Left renal cortex interstitium (tissue), 4 donors: ENCODE data around the gene LIPC. TPM values are rescaled to one million over a fixed set of nuclear protein-coding genes. Genes with fewer than 3 reads are reported as not detected.
"Not testable (repeated sequence)": the region's sequence is repeated elsewhere in the genome, so short reads cannot be mapped to it uniquely, and the experiment has no call there.

Source experiments
- DNase-seq, 4 donors: peaks; one replicate each; pipeline ENCODE4 v3.0.0-alpha.2; 2013; ENCODE audit warnings: low read depth in 4 of 4, low spot score in 2 of 4, missing footprints in 1 of 4
- polyA plus RNA-seq, 4 donors: library from polyadenylated mRNA; unstranded; fragments of 120-200 nt; gene quantifications; one replicate each; pipeline ENCODE4 v1.2.1, GENCODE V29; 2013; ENCODE audit not compliant: insufficient read length in 4 of 4

LIPC gene
- polyA plus RNA-seq, 4 donors, result 11.8 to 18.8 (median 15.4) TPM

DNA sequence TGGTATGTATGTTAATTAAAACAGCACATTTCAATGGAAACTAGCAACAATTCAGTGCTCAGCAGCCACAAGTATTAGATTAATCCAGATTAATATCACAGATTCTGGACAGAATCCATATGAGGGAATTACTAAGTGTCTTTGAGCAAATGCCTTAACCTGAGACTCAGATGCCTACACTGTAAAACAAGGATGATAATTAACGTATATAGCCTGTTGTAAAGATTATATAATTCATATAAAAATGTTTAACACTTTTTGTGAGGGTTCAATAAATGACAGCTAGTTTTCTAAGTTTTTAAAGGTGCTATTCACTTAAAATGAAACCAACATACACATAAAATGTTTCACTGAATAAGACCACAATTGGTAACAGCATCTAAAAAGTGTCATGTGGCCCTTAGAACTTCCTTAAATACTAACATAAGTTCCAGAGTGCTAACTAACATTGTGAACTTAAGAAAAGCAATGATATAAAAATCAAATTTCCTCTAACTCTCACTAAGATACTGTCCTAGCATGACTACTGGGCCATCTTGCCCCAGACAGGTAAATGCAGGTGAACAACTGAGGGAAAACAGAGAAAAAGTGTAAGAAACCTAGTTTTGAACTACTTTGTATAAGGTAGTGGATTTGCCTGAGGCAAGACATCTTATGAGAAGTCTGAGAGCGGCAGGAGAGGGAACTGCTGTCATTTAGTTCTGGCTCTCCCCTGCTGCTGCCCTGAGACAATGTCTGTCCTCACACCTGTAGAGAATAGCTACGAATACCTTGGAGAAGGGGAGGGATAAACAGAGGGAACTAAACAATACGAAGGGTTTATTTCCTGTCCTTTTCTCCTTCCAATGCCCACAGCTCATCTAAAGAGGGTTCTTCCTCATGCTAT lies 166.4 kb downstream of the LIPC start:
- no peak for DNase-seq

DNA sequence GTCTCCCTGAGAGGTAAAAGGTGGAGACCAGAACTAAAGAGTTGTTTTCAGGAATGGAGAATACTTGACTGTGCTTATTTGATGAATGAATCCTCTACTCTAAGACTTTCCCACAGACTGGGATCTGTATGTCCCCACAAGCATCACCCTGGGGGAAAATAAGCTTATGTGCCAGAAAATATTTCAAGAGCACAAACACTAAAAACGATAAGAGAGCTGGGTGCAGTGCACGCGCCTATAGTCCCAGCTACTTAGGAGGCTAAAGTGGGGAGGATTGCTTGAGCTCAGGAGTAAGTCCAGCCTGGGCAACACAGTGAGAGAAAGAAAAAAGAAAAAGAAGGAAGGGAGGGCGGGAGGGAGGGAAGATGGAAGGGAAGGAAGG lies 167.0 kb downstream of the LIPC start:
- no peak for DNase-seq

DNA sequence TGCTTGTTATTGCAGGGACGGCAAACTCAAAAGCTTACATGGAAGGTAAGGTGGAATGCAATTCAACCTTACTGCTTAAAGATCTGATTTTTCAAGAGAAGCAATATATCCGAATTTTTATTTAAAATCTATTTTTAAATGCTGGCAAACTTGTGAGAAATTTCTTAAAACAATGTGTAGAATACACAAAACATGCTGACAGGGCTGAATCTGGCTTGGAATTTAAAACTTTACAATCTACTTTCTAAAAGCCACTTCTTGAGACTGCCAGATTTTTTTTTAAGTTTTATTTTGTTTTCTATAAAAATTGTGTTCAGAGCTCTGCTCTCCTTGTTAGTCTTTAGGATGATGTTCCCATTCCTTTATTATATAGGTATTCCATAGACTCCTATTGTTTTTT lies 171.0 kb downstream of the LIPC start:
- no peak for DNase-seq

DNA sequence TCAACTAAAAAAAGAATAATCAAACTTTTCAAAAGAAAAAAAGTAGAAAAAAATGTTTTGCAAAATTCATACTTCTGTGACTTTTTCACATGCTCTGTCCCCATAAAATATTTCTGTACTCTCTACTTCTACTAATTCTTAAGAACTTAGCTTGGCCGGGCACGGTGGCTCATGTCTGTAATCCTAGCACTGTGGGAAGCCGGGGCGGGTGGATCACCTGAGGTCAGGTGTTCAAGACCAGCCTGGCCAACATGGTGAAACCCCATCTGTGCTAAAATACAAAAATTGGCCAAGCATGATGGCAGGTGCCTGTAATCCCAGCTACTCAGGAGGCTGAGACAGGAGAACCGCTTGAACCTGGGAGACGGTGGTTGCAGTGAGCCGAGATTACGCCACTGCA lies 172.1 kb downstream of the LIPC start:
- DNase-seq, result not testable (repeated sequence)

DNA sequence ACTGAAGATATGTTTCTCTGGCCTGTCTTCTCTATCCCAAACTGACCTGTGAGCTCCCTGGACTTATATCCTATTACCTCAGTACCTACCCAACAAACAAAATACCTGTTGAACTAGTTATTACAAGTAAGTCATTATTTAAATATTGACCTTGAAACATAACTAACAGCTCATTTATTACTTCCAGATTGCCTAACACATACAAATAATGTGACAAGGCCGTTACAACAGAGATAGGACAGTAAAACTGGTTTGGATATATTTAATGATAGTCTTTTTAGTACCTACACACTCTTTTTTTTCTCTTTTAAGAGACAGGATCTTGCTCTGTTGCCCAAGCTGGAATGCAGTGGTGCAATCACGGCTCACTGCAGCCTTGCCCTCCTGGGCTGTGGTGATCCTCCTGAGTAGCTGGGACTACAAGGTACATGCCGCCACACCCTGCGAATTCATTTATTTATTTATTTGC lies 172.7 kb downstream of the LIPC start:
- no peak for DNase-seq

DNA sequence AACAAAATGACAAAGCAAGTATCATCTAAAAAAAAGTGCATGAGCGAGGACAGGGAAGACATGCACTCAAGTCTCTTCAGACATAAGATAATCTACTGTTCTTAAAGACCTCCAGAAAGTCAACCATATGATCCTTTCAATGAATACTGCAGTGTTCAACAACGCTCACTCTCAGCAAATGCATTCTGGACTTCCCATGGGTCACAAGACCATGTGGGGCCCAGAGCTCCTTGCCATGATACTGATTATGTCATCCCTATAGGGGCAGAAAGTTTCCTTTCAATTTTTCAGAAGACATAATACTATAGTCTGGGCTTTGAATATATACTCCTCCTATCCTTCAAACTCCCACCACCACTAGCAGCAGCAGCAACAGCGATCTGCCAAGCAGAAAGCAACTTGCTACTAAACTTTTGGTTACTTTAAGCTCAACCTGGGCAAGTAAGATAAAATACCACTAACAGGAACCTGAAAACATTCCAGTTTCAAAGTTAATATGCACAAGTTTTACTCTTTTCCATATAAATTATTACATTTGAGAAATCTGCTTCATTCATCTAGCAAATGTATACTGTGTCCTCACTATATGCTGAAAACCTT lies 174.2 kb downstream of the LIPC start:
- no peak for DNase-seq

DNA sequence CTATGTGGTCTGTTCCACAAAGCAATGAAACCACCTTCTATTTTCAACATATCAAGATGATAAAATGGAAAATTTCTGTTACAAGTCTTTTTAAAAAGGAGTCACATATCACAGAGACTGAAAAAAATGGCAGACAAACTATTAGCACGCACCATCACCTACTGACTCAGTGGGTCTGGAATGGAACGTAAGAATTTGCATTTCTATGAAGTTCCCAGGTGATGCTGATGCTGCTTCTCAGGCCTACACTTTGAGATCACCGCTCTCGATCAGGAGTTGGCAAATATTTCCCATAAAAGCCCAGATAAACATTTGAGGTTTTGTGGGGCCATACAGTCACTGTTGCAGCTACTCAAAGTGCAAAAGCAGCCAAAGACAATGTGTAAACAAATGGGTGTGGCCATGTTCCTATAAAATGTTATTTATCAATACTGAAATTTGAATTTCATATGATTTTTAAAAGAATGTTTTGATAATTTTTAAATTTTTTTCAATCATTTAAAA lies 174.8 kb downstream of the LIPC start:
- DNase-seq, result no peak

DNA sequence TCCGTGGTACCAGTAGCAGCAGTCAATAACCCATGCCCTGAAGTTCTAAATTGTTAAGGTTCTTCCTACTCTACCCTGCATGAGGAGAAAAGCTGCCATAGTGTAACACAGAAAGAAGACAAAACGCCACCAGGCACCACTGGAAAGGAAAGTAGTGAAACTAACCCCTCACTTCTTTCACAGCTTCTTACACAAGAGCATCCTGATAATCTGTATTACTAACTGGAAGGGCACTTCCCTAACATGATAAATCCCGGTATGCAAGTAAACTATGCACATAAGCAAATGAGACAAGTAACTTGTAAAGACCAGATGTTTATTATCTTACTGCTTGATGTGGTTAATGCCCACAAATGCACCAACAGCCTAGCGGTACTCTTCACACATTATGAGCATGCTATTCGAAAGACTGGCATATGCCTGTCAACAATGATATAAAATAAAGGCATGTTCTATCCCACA lies 176.4 kb downstream of the LIPC start:
- no peak for DNase-seq

DNA sequence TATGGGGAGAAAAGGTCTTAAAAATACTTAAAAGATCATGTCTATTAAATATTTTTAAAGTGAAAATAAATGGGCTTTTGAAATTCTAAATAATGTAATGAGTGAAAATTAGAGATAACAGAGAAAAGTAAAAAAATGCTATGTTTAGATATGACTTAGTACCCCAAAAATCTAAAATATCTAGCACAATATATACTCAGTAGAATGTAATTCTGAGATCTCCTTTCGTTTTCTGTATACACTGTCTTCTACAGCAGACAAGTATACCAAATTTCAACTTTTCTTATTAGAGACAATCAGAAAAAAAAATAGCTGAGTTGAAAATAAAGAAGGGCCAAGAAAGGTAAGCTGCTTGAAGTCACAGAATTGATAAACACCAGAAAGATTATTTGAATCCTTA lies 176.9 kb downstream of the LIPC start:
- no peak for DNase-seq

DNA sequence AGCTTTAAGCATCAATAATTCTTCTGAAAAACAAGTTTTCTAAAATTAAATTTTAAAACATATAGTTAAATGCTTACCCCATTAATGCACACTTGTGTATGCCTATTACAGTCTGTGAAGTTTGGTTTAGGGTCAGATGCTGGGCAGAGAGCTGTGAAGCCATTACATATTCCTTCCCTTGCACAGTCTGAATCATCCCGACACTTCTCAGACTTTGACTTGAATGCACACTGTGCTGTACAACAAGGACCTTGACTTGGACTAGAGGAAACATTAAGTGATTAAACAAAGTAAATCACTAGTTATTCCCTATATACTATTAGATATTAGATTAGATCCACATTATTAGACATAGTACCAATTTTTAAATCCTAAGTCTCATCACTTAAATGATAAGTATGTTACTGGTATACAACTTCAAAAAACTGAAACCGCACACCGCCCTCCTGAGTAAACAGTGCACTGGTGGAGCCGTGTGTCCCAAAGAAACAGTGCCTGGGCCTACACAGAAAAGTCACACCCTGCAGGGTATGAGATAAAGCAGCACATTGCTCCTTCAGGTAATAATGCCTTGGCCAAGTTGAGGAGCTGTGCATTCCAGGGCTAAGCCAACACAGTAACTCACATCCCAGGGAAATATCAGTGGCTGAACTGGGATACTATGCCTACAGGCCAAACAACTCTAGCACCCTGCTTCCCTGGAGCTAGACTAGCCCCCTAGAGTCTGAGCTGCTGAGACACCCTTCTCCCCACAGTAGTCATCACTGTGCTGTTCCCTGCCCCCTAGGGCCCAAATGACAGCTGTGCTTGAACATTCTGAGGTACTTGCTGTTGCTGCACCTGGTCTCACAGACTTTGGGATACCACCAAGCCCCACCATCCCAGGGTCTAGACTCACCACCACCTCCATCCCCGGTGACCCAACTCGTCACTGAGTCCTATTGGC lies 180.2 kb downstream of the LIPC start:
- DNase-seq, result no peak

DNA sequence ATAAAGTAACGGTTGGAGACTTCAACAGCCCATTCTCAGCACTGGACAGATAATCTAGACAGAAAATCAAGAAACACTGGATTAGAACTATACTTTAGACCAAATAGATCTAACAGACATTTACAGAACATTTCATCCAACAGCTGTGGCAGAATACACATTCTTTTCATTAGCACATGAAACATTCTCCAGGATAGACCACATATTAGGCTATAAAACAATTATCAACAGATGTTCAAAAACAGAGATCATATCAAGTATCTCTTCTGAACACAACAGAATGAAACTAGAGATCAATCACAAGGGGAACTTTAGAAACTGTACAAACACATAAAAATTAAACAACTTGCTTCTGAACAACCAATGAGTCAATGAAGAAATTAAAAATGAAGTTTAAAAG lies 184.4 kb downstream of the LIPC start:
- no peak for DNase-seq
